DND-41 (cell line): Measurements from ENCODE around the gene PTPRC.

Source experiments
- EZH2 ChIP-seq: IDR thresholded peaks from 3 replicates; pipeline ENCODE4 v1.6.1; 2012; ENCODE audit warnings: borderline replicate concordance, low read depth, mild to moderate bottlenecking, moderate library complexity, low read length, inconsistent platforms; ENCODE audit not compliant: severe bottlenecking
- TF ChIP-seq, protein P1 (sequence below): IDR thresholded peaks from 2 replicates; pipeline ENCODE4 v1.5.1; 2012; ENCODE audit warnings: borderline replicate concordance, low read length, moderate library complexity, mild to moderate bottlenecking; ENCODE audit not compliant: poor library complexity, severe bottlenecking; ENCODE audit errors: extremely low read depth

GRCh38 chr1:198778049-198778448 lies 139.2 kb downstream of the PTPRC start:
- TF ChIP-seq, protein P1, sequence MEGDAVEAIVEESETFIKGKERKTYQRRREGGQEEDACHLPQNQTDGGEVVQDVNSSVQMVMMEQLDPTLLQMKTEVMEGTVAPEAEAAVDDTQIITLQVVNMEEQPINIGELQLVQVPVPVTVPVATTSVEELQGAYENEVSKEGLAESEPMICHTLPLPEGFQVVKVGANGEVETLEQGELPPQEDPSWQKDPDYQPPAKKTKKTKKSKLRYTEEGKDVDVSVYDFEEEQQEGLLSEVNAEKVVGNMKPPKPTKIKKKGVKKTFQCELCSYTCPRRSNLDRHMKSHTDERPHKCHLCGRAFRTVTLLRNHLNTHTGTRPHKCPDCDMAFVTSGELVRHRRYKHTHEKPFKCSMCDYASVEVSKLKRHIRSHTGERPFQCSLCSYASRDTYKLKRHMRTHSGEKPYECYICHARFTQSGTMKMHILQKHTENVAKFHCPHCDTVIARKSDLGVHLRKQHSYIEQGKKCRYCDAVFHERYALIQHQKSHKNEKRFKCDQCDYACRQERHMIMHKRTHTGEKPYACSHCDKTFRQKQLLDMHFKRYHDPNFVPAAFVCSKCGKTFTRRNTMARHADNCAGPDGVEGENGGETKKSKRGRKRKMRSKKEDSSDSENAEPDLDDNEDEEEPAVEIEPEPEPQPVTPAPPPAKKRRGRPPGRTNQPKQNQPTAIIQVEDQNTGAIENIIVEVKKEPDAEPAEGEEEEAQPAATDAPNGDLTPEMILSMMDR, result no peak
- TF ChIP-seq EZH2, result no peak
